Measurements from ENCODE around the gene LSG1.

- no peak for TF ChIP-seq POLR2AphosphoS5 (IDR thresholded peaks at IDR 0.05)
- no peak for TF ChIP-seq CTCF (IDR thresholded peaks at IDR 0.05)
- TF ChIP-seq POLR2A (IDR thresholded peaks at IDR 0.05; ENCODE audit: low read depth), result no peak
- no peak for TF ChIP-seq EP300 (IDR thresholded peaks at IDR 0.05)
Measured at GRCh38 chr3:194592798-194593752, 78.9 kb downstream of the LSG1 start.
